ENCODE measurements around the gene FGGY.
A peak's percentile ranks its signal among the peaks of the same experiment; 100 is the strongest.

The FGGY gene

GRCh38 chr1:59354709-59355337 is 57.9 kb downstream of the FGGY start:
- DNase-seq = no peak

- DNase-seq = no peak
Observed at GRCh38 chr1:59355361-59355760, 58.5 kb downstream of the FGGY start.

GRCh38 chr1:59356627-59357026 is 59.7 kb downstream of the FGGY start:
- no peak for DNase-seq

- no peak for DNase-seq
Observed at GRCh38 chr1:59357645-59358320, 60.9 kb downstream of the FGGY start.

GRCh38 chr1:59359325-59359724 is 62.4 kb downstream of the FGGY start:
- DNase-seq = no peak

GRCh38 chr1:59360170-59360569 is 63.3 kb downstream of the FGGY start:
- DNase-seq = no peak

GRCh38 chr1:59360729-59361128 is 63.8 kb downstream of the FGGY start:
- no peak for DNase-seq

- no peak for DNase-seq
Observed at GRCh38 chr1:59361766-59362165, 64.9 kb downstream of the FGGY start.

GRCh38 chr1:59364037-59364436 is 67.1 kb downstream of the FGGY start:
- no peak for DNase-seq

- no peak for DNase-seq
Observed at GRCh38 chr1:59366346-59366745, 69.5 kb downstream of the FGGY start.

- DNase-seq = no peak
Observed at GRCh38 chr1:59367301-59368007, 70.6 kb downstream of the FGGY start.

- DNase-seq = no peak
Observed at GRCh38 chr1:59368008-59368670, 71.2 kb downstream of the FGGY start.

- peak; percentile 24 for DNase-seq
Observed at GRCh38 chr1:59375321-59376220, 78.7 kb downstream of the FGGY start.

GRCh38 chr1:59377350-59377904 is 80.5 kb downstream of the FGGY start:
- DNase-seq = no peak

GRCh38 chr1:59378621-59379370 is 81.9 kb downstream of the FGGY start:
- no peak for DNase-seq

- DNase-seq = no peak
Observed at GRCh38 chr1:59379371-59379728, 82.5 kb downstream of the FGGY start.

- no peak for DNase-seq
Observed at GRCh38 chr1:59383963-59384362, 87.1 kb downstream of the FGGY start.

- no peak for DNase-seq
Observed at GRCh38 chr1:59384443-59384842, 87.5 kb downstream of the FGGY start.

- no peak for DNase-seq
Observed at GRCh38 chr1:59388191-59388590, 91.3 kb downstream of the FGGY start.

GRCh38 chr1:59389847-59390246 is 93.0 kb downstream of the FGGY start:
- DNase-seq = no peak

- no peak for DNase-seq
Observed at GRCh38 chr1:59390307-59390706, 93.4 kb downstream of the FGGY start.

Data from NCI-H2029 (cell line).